Measurements from ENCODE around the gene DMXL1. TPM values are rescaled to one million over a fixed set of nuclear protein-coding genes. Genes with fewer than 3 reads are reported as not detected.
"Not testable (repeated sequence)": the region's sequence is repeated elsewhere in the genome, so short reads cannot be mapped to it uniquely, and the experiment has no call there.

DMXL1 gene
- total RNA-seq, 1 donor: 31.9 TPM

GRCh38 chr5:119190470-119191095, 119.7 kb downstream of the DMXL1 start:
- H3K27me3 ChIP-seq (ENCODE audit: insufficient read depth, low read length): no peaks in the 10 kb centered on the region
- H3K4me3 ChIP-seq (ENCODE audit: low read length): no peak overlapping the region
- no peaks in the 10 kb centered on the region for H3K9me3 ChIP-seq (ENCODE audit: low read depth, low read length)
- peaks cover 8% of the 10 kb centered on the region for H3K4me1 ChIP-seq (ENCODE audit: insufficient read depth, low read length)

DNA sequence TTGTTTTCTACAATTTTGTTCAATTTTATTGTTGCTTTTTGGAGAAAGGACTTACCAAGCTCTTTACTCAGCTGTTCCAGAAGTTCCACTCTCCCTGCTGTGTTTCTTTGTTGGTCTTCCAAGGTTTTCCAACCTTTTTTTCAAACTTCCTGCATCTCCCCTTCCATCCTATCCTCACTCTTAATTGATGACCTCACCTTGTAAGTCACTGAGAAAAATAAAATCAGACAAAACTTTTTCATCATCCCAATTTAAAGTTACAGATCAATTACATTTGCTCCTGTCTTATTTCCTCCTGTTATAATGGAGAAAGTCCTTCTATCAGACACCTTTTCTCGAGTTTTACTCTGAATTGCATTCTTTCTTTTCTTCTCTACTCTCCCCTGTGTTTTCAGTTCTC, 121.1 kb downstream of the DMXL1 start:
- no peaks in the 10 kb centered on the region for H3K9me3 ChIP-seq (ENCODE audit: low read depth, low read length)
- no peaks in the 10 kb centered on the region for H3K27me3 ChIP-seq (ENCODE audit: insufficient read depth, low read length)
- no peak overlapping the region for H3K4me3 ChIP-seq (ENCODE audit: low read length)
- peaks cover 8% of the 10 kb centered on the region for H3K4me1 ChIP-seq (ENCODE audit: insufficient read depth, low read length)

GRCh38 chr5:119200795-119201194, 129.9 kb downstream of the DMXL1 start:
- peaks cover 7% of the 10 kb centered on the region for H3K4me1 ChIP-seq (ENCODE audit: insufficient read depth, low read length)

GRCh38 chr5:119207105-119207504, 136.2 kb downstream of the DMXL1 start:
- H3K9me3 ChIP-seq (ENCODE audit: low read depth, low read length): no peaks in the 10 kb centered on the region
- no peaks in the 10 kb centered on the region for H3K4me1 ChIP-seq (ENCODE audit: insufficient read depth, low read length)
- H3K4me3 ChIP-seq (ENCODE audit: low read length): no peak overlapping the region
- H3K27me3 ChIP-seq (ENCODE audit: insufficient read depth, low read length): no peaks in the 10 kb centered on the region

More at GRCh38 chr5:119200795-119201194, 129.9 kb downstream of the DMXL1 start:
- H3K9me3 ChIP-seq (ENCODE audit: low read depth, low read length): no peaks in the 10 kb centered on the region
- no peak overlapping the region for H3K4me3 ChIP-seq (ENCODE audit: low read length)
- no peaks in the 10 kb centered on the region for H3K27me3 ChIP-seq (ENCODE audit: insufficient read depth, low read length)

DNA sequence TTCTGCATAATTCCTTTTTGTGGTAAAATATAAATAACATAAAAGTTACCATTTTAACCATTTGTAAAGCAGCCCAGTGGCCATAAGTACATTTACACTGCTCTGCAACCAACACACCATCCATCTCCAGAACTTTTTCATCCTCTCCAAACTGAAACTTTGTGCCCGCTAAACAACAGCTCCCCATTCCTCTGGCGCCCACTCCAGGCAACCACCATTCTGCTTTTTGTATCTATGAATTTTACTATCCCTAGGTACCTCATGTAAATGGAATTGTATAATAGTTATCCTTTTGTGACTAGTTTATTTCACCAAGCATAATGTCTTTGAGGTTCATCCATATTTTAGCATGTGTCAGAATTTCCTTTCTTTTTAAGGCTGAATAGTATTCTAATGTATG, 141.1 kb downstream of the DMXL1 start:
- H3K4me1 ChIP-seq (ENCODE audit: insufficient read depth, low read length): no peaks in the 10 kb centered on the region
- no peaks in the 10 kb centered on the region for H3K9me3 ChIP-seq (ENCODE audit: low read depth, low read length)
- H3K4me3 ChIP-seq (ENCODE audit: low read length): no peak overlapping the region
- H3K27me3 ChIP-seq (ENCODE audit: insufficient read depth, low read length): no peaks in the 10 kb centered on the region

GRCh38 chr5:119212676-119213075, 141.8 kb downstream of the DMXL1 start:
- no peaks in the 10 kb centered on the region for H3K4me1 ChIP-seq (ENCODE audit: insufficient read depth, low read length)
- no peaks in the 10 kb centered on the region for H3K27me3 ChIP-seq (ENCODE audit: insufficient read depth, low read length)
- no peak overlapping the region for H3K4me3 ChIP-seq (ENCODE audit: low read length)
- H3K9me3 ChIP-seq (ENCODE audit: low read depth, low read length): no peaks in the 10 kb centered on the region

- Histone ChIP-seq H3K9me3 (ENCODE audit: low read depth, low read length) (no peaks in the 10 kb centered on the region), H3K27me3 (ENCODE audit: insufficient read depth, low read length) (no peaks in the 10 kb centered on the region), H3K4me1 (ENCODE audit: insufficient read depth, low read length) (no peaks in the 10 kb centered on the region), H3K4me3 (ENCODE audit: low read length) (no peak overlapping the region)
Measured at GRCh38 chr5:119217183-119217582, 146.3 kb downstream of the DMXL1 start.

- Histone ChIP-seq H3K9me3 (ENCODE audit: low read depth, low read length) (no peaks in the 10 kb centered on the region), H3K4me3 (ENCODE audit: low read length) (no peak overlapping the region), H3K4me1 (ENCODE audit: insufficient read depth, low read length) (no peaks in the 10 kb centered on the region), H3K27me3 (ENCODE audit: insufficient read depth, low read length) (no peaks in the 10 kb centered on the region)
Measured at GRCh38 chr5:119218830-119219782, 148.2 kb downstream of the DMXL1 start.

DNA sequence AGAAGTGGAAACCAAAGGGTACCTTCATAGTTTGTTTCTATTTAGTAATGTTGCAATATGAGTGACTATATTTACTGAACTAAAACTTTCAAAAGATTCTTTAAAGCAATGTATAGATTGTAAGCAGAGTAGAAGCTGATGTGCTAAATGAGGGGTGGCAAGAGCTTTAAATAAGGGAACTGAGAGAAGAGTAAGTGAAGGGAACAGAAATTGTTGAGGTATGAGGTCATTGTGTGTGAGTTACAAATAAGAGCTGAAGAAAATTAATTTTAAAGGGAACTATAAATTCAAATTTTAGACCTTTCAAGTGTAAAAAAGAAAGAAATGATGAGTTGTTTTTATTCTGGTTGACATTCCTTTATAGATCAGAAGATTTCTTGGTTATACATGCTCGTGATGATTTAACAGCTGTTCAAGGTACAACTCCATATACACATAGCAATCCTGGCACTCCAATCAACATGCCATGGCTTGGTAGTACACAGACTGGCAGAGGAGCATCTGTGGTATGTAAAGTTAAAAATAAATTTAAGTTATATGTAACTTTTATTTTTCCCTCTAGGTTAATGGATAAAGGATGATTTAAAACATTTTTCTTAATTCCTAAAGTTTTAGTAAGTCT, 149.8 kb downstream of the DMXL1 start:
- no peaks in the 10 kb centered on the region for H3K27me3 ChIP-seq (ENCODE audit: insufficient read depth, low read length)
- H3K4me3 ChIP-seq (ENCODE audit: low read length): no peak overlapping the region
- no peaks in the 10 kb centered on the region for H3K9me3 ChIP-seq (ENCODE audit: low read depth, low read length)
- no peaks in the 10 kb centered on the region for H3K4me1 ChIP-seq (ENCODE audit: insufficient read depth, low read length)

GRCh38 chr5:119221330-119221729, 150.4 kb downstream of the DMXL1 start:
- H3K4me3 ChIP-seq (ENCODE audit: low read length): no peak overlapping the region
- H3K9me3 ChIP-seq (ENCODE audit: low read depth, low read length): no peaks in the 10 kb centered on the region
- no peaks in the 10 kb centered on the region for H3K4me1 ChIP-seq (ENCODE audit: insufficient read depth, low read length)
- H3K27me3 ChIP-seq (ENCODE audit: insufficient read depth, low read length): no peaks in the 10 kb centered on the region

- no peaks in the 10 kb centered on the region for H3K9me3 ChIP-seq (ENCODE audit: low read depth, low read length)
- no peaks in the 10 kb centered on the region for H3K27me3 ChIP-seq (ENCODE audit: insufficient read depth, low read length)
- H3K4me1 ChIP-seq (ENCODE audit: insufficient read depth, low read length): no peaks in the 10 kb centered on the region
- no peak overlapping the region for H3K4me3 ChIP-seq (ENCODE audit: low read length)
Measured at GRCh38 chr5:119229950-119230349, 159.1 kb downstream of the DMXL1 start.

GRCh38 chr5:119238265-119239118, 167.6 kb downstream of the DMXL1 start:
- Histone ChIP-seq H3K27me3 (ENCODE audit: insufficient read depth, low read length) (no peaks in the 10 kb centered on the region), H3K9me3 (ENCODE audit: low read depth, low read length) (no peaks in the 10 kb centered on the region), H3K4me3 (ENCODE audit: low read length) (no peak overlapping the region), H3K4me1 (ENCODE audit: insufficient read depth, low read length) (no peaks in the 10 kb centered on the region)

- Histone ChIP-seq H3K4me3 (ENCODE audit: low read length) (no peak overlapping the region), H3K9me3 (ENCODE audit: low read depth, low read length) (no peaks in the 10 kb centered on the region), H3K4me1 (ENCODE audit: insufficient read depth, low read length) (no peaks in the 10 kb centered on the region), H3K27me3 (ENCODE audit: insufficient read depth, low read length) (no peaks in the 10 kb centered on the region)
Measured at GRCh38 chr5:119239119-119239417, 168.2 kb downstream of the DMXL1 start.

GRCh38 chr5:119239826-119240225, 168.9 kb downstream of the DMXL1 start:
- not testable (repeated sequence) for H3K4me3 ChIP-seq (ENCODE audit: low read length); H3K4me1 ChIP-seq (ENCODE audit: insufficient read depth, low read length); H3K27me3 ChIP-seq (ENCODE audit: insufficient read depth, low read length); H3K9me3 ChIP-seq (ENCODE audit: low read depth, low read length)

DNA sequence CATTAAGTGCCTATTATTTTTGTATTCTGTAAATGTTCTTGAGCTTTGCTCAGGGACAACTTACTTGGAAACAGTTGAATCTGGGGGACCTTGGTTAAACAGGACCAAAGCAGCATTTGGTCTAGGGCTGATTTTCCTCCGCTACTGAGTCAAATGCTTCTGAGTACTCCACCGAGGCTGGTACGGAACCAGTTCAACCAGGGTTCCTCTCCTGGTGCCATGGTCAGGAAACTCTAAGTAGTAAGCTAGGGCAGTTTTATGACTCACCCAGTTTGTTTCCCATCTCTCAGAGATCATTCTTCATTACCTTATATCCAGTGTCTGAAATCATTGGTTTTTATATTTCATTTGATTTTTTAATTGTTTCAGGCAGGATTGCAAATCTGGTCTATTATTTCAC, 173.0 kb downstream of the DMXL1 start:
- Histone ChIP-seq H3K27me3 (ENCODE audit: insufficient read depth, low read length) (no peaks in the 10 kb centered on the region), H3K4me1 (ENCODE audit: insufficient read depth, low read length) (no peaks in the 10 kb centered on the region), H3K9me3 (ENCODE audit: low read depth, low read length) (no peaks in the 10 kb centered on the region), H3K4me3 (ENCODE audit: low read length) (no peak overlapping the region)

All from mononuclear cell (primary cell).